Activated T-cell treated with anti-CD3 and anti-CD28 coated beads for 4 hours (primary cell): ENCODE results near the gene ST6GAL2.

ENCODE experiments used
- DNase-seq: peaks from one replicate; pipeline ENCODE4 v3.0.0-alpha.2; 2020

The ST6GAL2 gene, protein sequence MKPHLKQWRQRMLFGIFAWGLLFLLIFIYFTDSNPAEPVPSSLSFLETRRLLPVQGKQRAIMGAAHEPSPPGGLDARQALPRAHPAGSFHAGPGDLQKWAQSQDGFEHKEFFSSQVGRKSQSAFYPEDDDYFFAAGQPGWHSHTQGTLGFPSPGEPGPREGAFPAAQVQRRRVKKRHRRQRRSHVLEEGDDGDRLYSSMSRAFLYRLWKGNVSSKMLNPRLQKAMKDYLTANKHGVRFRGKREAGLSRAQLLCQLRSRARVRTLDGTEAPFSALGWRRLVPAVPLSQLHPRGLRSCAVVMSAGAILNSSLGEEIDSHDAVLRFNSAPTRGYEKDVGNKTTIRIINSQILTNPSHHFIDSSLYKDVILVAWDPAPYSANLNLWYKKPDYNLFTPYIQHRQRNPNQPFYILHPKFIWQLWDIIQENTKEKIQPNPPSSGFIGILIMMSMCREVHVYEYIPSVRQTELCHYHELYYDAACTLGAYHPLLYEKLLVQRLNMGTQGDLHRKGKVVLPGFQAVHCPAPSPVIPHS

DNA sequence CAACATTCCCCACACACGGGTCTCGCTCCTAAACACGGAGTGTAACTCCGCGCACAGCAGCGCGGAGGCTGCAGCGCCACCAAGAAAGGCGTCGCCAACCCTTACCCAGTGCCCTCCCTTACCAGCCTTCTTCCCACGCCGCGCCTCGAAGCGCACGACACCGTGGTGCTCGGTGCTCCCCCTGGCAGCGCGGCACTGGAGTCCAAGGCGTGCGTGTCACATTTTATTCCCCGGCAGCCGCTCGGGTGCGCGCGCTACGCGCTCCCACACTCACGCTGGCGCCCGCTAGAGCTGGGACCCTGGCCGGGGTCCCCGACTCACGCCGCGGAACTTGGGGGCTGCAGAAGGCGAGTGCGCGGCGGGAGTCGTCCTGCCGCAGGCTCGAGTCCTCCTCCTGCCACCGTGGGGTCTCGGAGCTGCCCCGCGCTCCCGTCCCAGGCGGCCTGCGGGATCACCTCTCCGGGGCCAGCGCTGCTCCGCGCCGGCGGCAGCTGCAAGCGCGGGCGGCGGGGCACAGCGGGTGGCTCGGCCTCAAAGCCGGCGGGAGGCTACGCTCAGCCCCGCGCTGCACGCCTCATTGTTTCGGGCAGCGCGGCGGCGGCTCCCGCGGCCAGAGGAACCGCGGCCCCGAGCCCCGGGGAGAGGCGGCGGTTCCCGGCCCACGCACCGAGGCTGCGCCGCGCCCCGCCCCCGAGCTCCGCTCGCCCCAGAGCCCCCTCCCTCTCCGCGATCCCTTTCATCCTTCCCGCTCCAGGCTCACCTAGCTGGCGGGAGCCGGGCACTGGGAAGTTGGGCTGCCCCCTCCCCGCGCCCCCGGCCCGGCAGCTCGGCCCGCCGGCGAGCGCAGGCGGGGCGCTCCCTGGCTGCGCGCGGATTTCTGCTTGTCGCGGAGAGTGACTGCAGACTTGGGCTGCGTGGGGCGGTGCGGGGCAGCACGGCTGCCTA lies at the start of gene ST6GAL2:
Gene ST6GAL2 (minus strand): TSS at position 197 of the 945 bp plus-strand sequence. CDS start 42,190 bp downstream, outside the sequence.
- DNase-seq: no peak

GRCh38 chr2:106932644-106933043 lies 46.7 kb upstream of the ST6GAL2 start:
- DNase-seq: no peak

DNA sequence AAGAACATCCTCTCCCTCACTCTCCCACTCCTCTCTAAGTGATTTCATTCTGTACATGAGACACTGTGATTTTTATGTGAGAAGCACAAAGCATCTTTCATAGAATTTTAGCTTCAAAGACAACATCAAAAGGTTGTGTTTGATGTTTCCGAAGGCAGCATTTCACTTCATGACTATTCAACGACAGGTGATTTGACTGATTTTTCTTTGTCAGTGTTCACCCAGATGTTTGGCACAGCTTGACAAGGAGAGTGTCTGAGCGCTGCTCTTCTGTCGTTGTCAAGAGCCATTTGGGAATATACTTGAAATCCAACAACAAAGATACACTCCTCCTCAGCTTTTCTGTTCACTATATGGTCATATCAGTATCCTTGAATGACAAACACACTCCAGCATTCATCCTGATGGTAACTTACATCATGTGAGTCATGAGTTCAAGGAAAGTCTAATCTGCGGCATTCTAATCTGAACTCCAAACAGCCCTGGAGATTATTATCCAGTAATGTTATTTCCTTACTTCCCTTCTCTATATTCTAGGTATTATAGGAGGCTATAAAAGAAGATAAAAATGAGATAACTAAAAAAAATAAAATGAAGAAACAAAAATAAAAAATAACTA lies 45.9 kb upstream of the ST6GAL2 start:
- no peak for DNase-seq

DNA sequence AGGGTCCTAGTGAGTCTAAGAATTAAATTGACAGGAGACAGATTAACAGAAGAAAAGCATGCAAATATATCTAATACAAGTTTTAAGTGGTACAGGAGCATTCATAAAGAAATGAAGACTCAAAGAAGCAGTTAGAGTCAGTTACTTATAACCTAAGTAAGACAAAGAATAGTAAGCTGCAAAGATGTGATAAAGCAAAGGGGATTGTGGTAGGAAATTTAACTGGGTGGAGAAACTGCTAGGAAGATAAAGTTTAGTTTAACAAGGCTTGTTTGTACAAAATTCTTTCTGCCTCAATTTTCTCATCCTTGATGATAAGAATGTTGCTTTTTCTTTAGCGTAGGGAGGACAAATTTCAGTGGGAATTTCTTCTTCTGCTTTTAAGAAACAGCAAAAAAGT lies 35.5 kb upstream of the ST6GAL2 start:
- no peak for DNase-seq

DNA sequence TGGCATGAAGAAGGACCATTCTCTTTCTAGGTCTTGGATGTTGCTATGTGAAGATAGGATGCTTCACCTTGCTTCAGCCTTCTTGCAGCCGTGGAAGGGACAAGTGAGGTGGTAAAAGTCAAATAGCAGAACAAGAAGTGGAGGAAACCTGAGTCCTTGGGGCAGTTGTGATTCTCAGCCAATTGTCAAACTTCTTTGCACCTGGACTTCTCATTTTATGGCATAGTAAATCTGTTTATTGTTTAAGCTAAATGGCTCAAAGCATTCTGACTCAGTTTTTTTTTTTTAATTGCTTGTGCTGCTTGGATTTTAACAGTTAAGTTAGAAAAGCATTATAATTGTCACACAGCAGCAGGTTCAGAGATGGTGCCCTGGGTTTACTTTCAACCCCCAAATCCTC lies 33.0 kb upstream of the ST6GAL2 start:
- DNase-seq: no peak

GRCh38 chr2:106904242-106904641 lies 18.3 kb upstream of the ST6GAL2 start:
- no peak for DNase-seq

DNA sequence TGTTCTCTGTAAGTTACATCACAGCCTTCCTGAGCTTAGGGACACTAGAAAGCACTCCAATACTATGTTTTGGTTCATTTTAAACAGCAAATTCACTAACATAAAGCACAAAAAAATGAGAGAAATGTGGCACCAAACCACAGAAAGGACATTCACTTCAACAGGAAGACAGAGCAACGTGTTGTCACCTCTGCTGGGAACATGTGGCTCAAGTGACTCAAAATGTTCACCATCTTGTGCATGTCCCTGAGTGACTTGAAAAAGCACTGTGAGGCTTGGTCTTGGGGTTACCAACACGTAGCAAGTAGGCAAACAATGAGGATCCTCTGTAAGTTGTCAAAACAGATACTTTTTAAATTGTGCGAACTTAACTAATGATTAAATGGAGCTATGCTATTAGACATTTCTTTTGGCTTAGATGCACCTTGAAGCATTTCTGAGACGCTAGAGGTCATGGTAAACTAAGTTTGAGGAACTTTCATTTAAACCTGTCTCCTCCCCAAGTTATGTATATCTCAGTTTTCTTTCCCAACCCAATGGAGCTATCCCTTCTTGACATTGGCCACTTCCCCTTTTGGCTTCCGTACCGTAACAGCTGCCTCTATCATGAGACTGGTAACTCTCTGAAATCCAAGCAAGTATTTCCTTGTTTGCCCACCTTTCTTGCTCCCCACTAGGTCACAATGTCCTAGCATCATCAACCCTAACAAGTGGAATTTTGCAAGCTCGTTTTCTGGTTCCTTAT lies 14.0 kb upstream of the ST6GAL2 start:
- no peak for DNase-seq

DNA sequence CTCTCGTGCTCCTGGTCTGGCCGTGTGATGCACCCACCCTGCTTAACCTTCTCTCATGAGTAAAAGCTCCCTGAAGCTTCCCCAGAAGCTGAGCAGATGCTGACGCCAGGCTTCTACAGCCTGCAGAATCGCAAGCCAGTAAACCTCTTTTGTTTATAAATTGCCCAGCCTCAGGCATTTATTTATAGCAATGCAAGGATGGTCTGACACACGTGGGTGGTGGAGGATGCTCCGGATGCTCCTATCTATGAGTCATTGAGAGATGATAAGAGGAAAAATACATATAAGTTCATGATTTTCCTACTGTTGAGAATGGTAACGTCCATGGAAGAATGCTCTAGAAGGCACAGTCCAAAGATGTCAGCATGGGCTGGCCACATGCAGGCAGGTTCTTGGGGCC lies 8.6 kb upstream of the ST6GAL2 start:
- no peak for DNase-seq

DNA sequence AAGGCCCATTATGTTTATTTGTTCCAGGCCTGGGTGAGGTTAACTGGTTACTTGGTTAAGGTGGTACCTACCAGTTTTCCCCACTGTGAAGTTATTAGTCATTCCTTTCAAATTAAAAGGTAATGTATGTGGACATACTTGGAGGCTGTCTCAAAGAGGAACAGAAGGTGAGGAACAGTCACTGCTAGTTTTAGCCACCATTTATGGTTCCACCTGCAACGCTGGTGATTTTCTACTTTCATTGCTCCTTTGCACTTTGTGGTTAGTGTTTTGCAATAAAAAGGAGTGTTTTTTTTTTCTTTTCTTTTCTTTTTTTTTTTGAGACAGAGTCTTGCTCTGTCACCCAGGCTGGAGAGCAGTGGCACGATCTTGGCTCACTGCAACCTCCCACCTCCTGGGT lies 6.1 kb upstream of the ST6GAL2 start:
- no peak for DNase-seq

DNA sequence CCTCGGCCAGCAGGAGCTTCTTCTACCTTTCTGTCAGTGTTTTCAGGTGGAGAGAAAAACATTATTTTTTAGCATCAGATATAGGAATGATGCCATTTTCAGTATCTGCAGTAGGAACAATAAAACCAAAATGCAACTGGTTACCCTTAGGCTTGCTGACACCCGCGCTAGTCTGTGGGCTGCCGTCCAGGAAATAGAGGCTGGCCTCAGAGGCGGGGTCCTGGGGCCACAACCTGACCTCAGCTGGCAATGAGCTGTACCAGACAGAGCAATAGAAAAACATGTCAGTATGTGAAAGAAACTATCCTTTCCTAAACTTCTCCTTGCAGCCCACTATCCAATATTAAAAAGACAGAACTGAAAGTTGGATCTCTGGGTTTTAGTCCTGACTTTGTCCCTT lies 4.6 kb upstream of the ST6GAL2 start:
- DNase-seq: no peak

DNA sequence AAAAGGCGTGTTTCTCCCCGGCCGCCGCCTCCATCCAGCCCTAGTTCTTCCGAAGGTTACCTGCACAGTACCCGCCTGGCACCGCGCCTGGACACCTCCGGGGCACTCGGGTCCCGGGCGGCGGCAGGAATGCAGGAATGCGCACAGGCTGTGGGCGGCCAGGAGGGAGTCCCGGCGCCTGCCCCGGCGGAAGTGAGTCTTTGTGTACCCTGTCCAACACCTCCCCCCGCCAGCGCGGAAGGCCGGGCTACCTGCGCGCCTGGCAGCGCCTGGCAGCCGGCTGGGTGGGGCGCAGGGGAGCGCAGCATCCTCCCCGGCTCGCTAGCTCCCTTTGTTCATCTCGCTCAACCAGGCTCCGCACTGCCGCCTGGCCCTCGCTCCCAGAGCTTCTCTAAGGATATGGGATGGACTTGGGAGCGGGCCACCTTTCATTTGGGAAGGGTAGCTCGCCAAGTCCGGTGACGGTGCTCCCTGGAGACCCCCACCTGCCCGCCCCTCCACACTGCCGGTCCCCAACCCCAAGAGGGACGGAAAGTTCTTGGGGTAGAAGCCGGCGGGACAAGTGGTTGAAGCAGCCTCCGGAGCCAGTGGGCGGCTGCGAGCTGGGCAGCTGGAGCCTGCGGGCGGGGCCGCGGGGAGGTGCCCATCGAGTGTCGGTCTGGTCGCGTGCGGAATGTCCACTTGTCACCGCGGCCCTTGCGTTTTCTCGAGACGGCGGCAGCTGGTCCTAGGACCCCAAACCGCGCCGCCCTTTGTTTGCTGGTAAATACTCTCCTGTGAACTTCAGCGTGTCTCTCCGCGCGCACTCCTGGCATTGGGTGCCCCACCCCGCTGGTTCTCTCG lies 1.2 kb upstream of the ST6GAL2 start:
- DNase-seq: no peak

DNA sequence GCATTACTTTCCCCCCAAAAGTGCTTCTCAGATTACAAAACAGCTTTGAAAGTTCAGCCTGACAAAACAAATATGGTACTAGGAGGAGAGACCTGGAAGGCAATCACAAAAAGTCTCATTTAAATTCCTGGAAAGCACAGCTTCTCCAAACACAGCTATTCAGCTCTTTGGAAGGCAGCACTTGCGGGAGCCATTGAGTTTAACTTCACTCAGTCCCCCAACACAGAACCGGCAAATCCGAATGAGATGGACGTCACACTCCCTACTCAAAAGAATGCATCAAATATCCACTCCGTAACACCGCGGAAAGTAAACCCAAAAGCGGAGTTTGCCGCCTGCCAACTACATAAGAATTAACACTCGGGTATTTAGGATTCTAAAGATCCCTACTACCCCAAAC lies 638 bp downstream of the ST6GAL2 start:
- no peak for DNase-seq

- no peak for DNase-seq
Measured at GRCh38 chr2:106882673-106883072, 3.3 kb downstream of the ST6GAL2 start.

DNA sequence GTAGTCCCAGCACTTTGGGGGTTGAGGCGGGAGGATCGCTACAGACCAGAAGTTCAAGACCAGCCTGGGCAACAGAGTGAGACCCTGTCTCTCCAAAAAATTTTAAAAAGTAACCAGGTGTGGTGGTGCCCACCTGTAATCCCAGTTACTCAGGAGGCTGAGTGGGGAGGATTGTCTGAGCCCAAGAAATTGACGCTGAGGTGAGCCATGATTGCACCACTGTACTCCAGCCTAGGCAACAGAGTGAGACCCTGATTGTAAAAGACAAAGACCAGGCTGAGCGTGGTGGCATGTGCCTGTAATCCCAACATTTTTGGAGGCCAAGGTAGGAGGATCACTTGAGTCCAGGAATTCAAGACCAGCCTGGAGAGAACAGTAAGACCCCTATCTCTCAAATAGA lies 7.8 kb downstream of the ST6GAL2 start:
- DNase-seq: no peak

- DNase-seq: no peak
Measured at GRCh38 chr2:106876699-106877098, 9.3 kb downstream of the ST6GAL2 start.

DNA sequence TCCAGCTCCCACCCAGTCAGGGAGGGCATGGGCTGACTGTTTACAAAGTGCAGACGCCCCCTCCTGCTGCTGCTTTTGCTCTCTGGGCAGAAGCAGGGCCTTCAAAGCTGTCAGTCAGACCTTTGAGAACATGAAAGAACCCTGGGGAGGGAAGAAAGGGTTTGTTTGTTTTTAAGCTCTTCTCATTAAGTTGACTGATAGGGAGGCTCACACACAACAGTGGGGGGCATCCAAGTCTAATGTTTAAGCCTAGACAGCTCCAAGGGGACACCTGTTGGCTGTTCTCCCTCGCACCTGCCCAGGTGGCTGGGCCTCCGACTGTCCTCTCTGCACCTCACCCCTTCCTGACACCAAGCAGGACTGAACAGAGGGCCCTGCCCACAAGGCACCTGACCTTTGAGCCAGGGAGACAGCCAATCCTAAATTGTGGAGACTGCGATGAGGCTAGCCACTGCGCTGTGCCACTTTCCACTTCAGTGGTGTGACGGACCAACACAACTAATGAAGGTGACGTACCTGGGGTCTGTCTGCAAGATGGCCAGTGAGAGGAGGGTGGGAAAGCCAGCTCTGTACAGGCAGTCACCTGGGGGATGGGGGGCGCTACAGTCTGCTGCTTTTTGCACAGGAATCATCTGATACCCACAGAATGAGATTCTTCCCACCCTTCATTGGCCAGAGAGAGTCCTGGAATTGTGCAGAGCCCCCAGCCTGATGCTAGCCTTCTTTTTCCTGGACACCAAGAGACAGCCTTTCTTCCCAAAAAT lies 16.3 kb downstream of the ST6GAL2 start:
- no peak for DNase-seq

- DNase-seq: no peak
Measured at GRCh38 chr2:106868275-106868674, 17.7 kb downstream of the ST6GAL2 start.

DNA sequence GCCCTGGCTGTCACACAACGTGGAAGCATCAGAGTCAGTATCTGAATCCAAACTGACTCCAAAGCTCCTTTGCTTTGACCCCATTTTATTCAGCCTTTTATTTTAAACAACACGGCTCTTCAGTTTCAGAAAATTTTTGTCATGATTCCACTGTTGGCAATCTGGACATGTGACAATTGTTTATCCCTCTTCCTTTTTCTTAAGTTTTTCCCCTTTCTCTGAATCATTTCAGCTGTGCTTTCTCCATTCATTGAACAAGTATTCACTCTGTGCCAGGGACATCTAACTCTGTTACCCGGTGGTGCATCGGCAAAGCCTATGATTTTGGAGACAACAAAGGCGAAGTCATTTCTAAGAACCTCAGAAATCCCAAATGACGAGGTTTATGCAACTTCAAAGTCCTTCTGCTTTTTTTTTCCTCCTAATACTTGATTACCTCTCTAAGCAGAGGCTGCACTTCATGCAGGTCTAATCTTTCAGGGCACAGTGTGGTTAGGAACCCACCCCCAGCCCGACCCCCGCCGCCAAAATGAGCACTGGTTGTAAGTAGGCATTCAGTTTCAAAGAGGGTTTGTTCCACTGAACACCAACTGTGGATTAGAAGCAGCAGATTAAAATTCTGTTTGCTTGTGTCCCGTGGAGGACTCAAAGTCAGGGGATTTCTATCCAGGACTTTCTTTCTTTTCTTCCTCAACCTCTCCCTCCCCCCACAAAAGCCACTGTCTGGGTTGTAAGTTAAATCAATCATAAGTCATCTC lies 18.6 kb downstream of the ST6GAL2 start:
- DNase-seq: no peak

DNA sequence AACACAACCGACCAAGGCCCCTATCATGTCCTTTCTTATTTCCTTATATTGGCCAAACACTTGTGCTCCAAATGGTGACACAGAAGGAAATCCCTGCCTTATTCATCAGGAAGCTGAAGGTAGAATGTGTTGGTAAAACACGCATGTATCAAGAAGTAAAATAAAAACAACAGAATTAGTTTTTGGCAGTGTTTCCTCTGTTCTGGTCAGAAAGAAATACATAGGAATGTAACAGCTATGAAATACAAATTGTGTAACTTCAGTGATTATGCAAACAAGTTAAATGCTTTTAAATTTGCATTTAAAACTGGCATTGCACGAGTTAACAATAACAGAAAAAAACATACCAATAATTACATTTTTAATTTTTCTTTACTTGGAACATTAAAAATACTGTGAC lies 19.3 kb downstream of the ST6GAL2 start:
- DNase-seq: no peak

GRCh38 chr2:106864051-106864450 lies 21.9 kb downstream of the ST6GAL2 start:
- no peak for DNase-seq
